ENCODE data around the gene SORBS2. TPM values are rescaled to one million over a fixed set of nuclear protein-coding genes. Genes with fewer than 3 reads are reported as not detected.

SORBS2 gene
- total and polyA plus RNA-seq, 2 of the 8 experiments (the other 6 are each of a cell fraction or from before 2014, with no cell fraction given), result 73.0 to 87.1 TPM

DNA sequence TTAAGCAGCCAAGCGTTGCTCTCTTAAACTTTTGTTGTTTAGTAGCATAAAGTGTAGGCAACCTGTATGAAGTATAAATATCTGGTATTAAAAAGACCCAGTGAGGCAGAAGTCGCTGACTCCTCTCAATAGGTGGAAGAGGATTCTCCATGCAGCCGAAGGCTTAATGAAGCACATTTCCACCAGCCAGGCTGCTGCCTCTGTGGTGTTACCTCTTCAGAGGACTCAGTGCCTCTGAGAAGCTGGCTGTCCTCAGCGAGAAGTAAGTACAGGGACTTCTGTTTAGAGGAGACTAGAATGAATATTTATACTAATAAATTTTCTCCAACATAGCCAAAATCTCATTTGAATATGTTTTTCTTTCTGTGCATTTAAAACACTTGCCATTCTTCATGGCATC is 6.0 kb downstream of the SORBS2 start:
- Histone ChIP-seq H2AFZ (ENCODE audit: low read length) (0 out of 2 replicates have a peak overlapping the region, but pooled peaks have one; percentile 25), H3K9me3 (ENCODE audit: insufficient read depth in 2 of 2, low read depth in 1 of 2, low read length in 1 of 2) (no peaks in the 10 kb centered on the region), H3K27me3 (replicated peaks in 1 of 4; ENCODE audit: control insufficient read depth in 3 of 4, extremely low read depth in 1 of 4, insufficient read depth in 3 of 4, low read length in 3 of 4) (no peaks in the 10 kb centered on the region), H2BK5ac (ENCODE audit: low read depth, low read length) (no peak overlapping the region), H3K4ac (replicated peaks; ENCODE audit: insufficient read length, low read depth, low read length) (no peak overlapping the region), H3K79me1 (ENCODE audit: low read depth, low read length) (no peaks in the 10 kb centered on the region), H3K23me2 (ENCODE audit: low read depth, low read length) (no peaks in the 10 kb centered on the region), H4K91ac (replicated peaks; ENCODE audit: insufficient read length, low read length) (no peak overlapping the region), H3K23ac (ENCODE audit: insufficient read length) (no peak overlapping the region), H3K36me3 (ENCODE audit: control insufficient read depth in 2 of 4, insufficient read depth in 4 of 4, low read length in 3 of 4) (no peaks in the 10 kb centered on the region), H3K9ac (replicated peaks in 1 of 4; ENCODE audit: extremely low read depth in 1 of 4, low read depth in 3 of 4, low read length in 3 of 4) (no peak overlapping the region), H3K14ac (ENCODE audit: insufficient read length) (no peak overlapping the region), H3K79me2 (ENCODE audit: control insufficient read depth in 1 of 2, insufficient read depth in 2 of 2, low read length in 2 of 2) (no peaks in the 10 kb centered on the region), H2BK20ac (ENCODE audit: low read length) (no peak overlapping the region), H2AK5ac (ENCODE audit: low read depth, low read length) (no peak overlapping the region), H3K4me1 (replicated peaks in 1 of 4; ENCODE audit: control insufficient read depth in 3 of 4, insufficient read depth in 4 of 4, low read length in 3 of 4) (peaks cover 0 to 9% (median 6%) of the 10 kb centered on the region in 4 experiments; a peak in 6 of 7 replicates), H2BK12ac (ENCODE audit: low read depth, low read length) (no peak overlapping the region), H3K4me3 (ENCODE audit: extremely low read depth in 1 of 4, insufficient read depth in 2 of 4, low read depth in 3 of 4, low read length in 4 of 4) (no peak overlapping the region), H3K56ac (replicated peaks; ENCODE audit: insufficient read length, low read depth, low read length) (no peak overlapping the region), H4K20me1 (replicated peaks in 1 of 2; ENCODE audit: control insufficient read depth in 1 of 2, insufficient read depth in 2 of 2, low read length in 2 of 2) (no peaks in the 10 kb centered on the region), H3K18ac (ENCODE audit: extremely low read depth, low read length) (no peak overlapping the region), H4K8ac (ENCODE audit: extremely low read depth, insufficient read depth, low read length) (no peak overlapping the region), H3K4me2 (ENCODE audit: insufficient read depth in 1 of 2, low read depth in 2 of 2, low read length in 2 of 2) (no peak overlapping the region), H2BK15ac (ENCODE audit: low read length) (no peak overlapping the region), H4K5ac (ENCODE audit: insufficient read length, low read depth, low read length) (no peak overlapping the region), H2BK120ac (replicated peaks; ENCODE audit: low read depth, low read length) (peak overlapping the region; percentile 6), H3K27ac (ENCODE audit: low read depth, low read length) (no peak overlapping the region)
- TF ChIP-seq SUZ12 (IDR thresholded peaks at IDR 0.05; ENCODE audit: low read length) (no peak), SIRT6 (IDR thresholded peaks at IDR 0.05; ENCODE audit: low read length) (no peak), FOSL1 (IDR thresholded peaks at IDR 0.05; ENCODE audit: insufficient read depth, low read depth, low read length) (no peak), BCL11A (IDR thresholded peaks at IDR 0.05; ENCODE audit: low read depth in 2 of 2, low read length in 2 of 2) (no peak), JUND (IDR thresholded peaks at IDR 0.05; ENCODE audit: low read length) (no peak), TCF12 (IDR thresholded peaks at IDR 0.05; ENCODE audit: low read depth, low read length) (no peak), POLR2A (IDR thresholded peaks at IDR 0.05; ENCODE audit: control extremely low read depth in 1 of 2, low read depth in 2 of 2, low read length in 2 of 2) (no peak), CTBP2 (IDR thresholded peaks at IDR 0.05; ENCODE audit: borderline replicate concordance, insufficient read depth, insufficient read length, low read length) (no peak)
- TF ChIP-seq, protein P1, sequence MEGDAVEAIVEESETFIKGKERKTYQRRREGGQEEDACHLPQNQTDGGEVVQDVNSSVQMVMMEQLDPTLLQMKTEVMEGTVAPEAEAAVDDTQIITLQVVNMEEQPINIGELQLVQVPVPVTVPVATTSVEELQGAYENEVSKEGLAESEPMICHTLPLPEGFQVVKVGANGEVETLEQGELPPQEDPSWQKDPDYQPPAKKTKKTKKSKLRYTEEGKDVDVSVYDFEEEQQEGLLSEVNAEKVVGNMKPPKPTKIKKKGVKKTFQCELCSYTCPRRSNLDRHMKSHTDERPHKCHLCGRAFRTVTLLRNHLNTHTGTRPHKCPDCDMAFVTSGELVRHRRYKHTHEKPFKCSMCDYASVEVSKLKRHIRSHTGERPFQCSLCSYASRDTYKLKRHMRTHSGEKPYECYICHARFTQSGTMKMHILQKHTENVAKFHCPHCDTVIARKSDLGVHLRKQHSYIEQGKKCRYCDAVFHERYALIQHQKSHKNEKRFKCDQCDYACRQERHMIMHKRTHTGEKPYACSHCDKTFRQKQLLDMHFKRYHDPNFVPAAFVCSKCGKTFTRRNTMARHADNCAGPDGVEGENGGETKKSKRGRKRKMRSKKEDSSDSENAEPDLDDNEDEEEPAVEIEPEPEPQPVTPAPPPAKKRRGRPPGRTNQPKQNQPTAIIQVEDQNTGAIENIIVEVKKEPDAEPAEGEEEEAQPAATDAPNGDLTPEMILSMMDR (IDR thresholded peaks at IDR 0.05; ENCODE audit: control extremely low read depth in 1 of 3, insufficient read depth in 1 of 3, low read depth in 1 of 3, low read length in 3 of 3), result no peak
- TF ChIP-seq, protein P2, sequence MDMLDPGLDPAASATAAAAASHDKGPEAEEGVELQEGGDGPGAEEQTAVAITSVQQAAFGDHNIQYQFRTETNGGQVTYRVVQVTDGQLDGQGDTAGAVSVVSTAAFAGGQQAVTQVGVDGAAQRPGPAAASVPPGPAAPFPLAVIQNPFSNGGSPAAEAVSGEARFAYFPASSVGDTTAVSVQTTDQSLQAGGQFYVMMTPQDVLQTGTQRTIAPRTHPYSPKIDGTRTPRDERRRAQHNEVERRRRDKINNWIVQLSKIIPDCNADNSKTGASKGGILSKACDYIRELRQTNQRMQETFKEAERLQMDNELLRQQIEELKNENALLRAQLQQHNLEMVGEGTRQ (IDR thresholded peaks at IDR 0.05; ENCODE audit: low read length), result no peak
- POLR2A ChIA-PET (ENCODE audit: partially characterized antibody), result no interaction called here
- FAIRE-seq, result no peak
- DNase-seq (ENCODE audit: low read depth in 1 of 2, low spot score in 2 of 2), result no peak
- CTCF ChIA-PET (ENCODE audit: partially characterized antibody), result no interaction called here
- WGBS, 2 experiments (ENCODE audit: extremely low coverage in 1 of 2, insufficient coverage in 1 of 2, insufficient read length in 1 of 2, insufficient replicate concordance in 2 of 2, low coverage in 1 of 2, low lambda C conversion rate in 2 of 2, missing lambda C conversion rate in 1 of 2), result 92% methylated on average over 4 of the region's 4 CpGs; no CpG with 5 or more reads in 1 of the 2 experiments
